OCI-LY1 (cell line): Measurements from ENCODE around the gene BLOC1S5.

ENCODE experiments used
- H2AFZ ChIP-seq: fragments of 200-600 bp; sonication (generic), shearing (Covaris generic); 2 replicates; pipeline ENCODE4 v1.6.0; 2014; ENCODE audit warnings: antibody characterized with exemption, mild to moderate bottlenecking, low read length
- H3F3A ChIP-seq: fragments of 200-600 bp; sonication (generic), shearing (Covaris generic); 2 replicates; pipeline ENCODE4 v1.6.0; 2014; ENCODE audit warnings: mild to moderate bottlenecking, antibody characterized with exemption, low read length, moderate library complexity; ENCODE audit not compliant: insufficient read depth
- H3K27ac ChIP-seq: fragments of 200-600 bp; sonication (generic); 2 replicates; pipeline ENCODE4 v1.5.1; 2014; ENCODE audit warnings: low read length, mixed run types, mild to moderate bottlenecking, low read depth; ENCODE audit not compliant: poor library complexity, severe bottlenecking
- H3K27me3 ChIP-seq: fragments of 200-600 bp; sonication (generic); 2 replicates; pipeline ENCODE4 v1.6.0; 2014; ENCODE audit warnings: antibody characterized with exemption, mild to moderate bottlenecking, low read length, moderate library complexity; ENCODE audit not compliant: insufficient read depth
- H3K36me3 ChIP-seq: fragments of 200-600 bp; sonication (generic); 2 replicates; pipeline ENCODE4 v1.6.1; 2014; ENCODE audit warnings: mild to moderate bottlenecking, antibody characterized with exemption, low read length, moderate library complexity, mixed read lengths; ENCODE audit not compliant: insufficient read depth
- H3K4me1 ChIP-seq: fragments of 200-600 bp; sonication (generic); 2 replicates; pipeline ENCODE4 v1.5.1; 2014; ENCODE audit warnings: mild to moderate bottlenecking, low read length, moderate library complexity; ENCODE audit not compliant: insufficient read depth, severe bottlenecking
- H3K4me2 ChIP-seq: fragments of 200-600 bp; sonication (generic), shearing (Covaris generic); 2 replicates; pipeline ENCODE4 v1.6.1; 2014; ENCODE audit warnings: low read length
- H3K4me3 ChIP-seq: fragments of 200-600 bp; sonication (generic); 2 replicates; pipeline ENCODE4 v1.5.1; 2014; ENCODE audit warnings: low read length, low read depth, mild to moderate bottlenecking, mixed read lengths; ENCODE audit not compliant: poor library complexity, severe bottlenecking
- H3K79me2 ChIP-seq: fragments of 200-600 bp; shearing (Covaris generic); 2 replicates; pipeline ENCODE4 v1.6.1; 2016; ENCODE audit warnings: mixed run types, low read length, mixed read lengths; ENCODE audit not compliant: insufficient read depth
- H3K9ac ChIP-seq: fragments of 200-600 bp; sonication (generic), shearing (Covaris generic); 2 replicates; pipeline ENCODE4 v1.6.1; 2014; ENCODE audit warnings: mild to moderate bottlenecking, low read length, mixed read lengths
- H3K9me2 ChIP-seq: fragments of 200-600 bp; sonication (generic), shearing (Covaris generic); 2 replicates; pipeline ENCODE4 v1.6.1; 2014; ENCODE audit warnings: low read depth, mild to moderate bottlenecking, low read length, mixed read lengths
- H3K9me3 ChIP-seq: fragments of 200-600 bp; shearing (Covaris generic); 2 replicates; pipeline ENCODE4 v1.6.1; 2014; ENCODE audit warnings: low read length, mixed read lengths
- H4K20me1 ChIP-seq: fragments of 200-600 bp; sonication (generic), shearing (Covaris generic); 2 replicates; pipeline ENCODE4 v1.6.0; 2016; ENCODE audit warnings: mild to moderate bottlenecking, low read length; ENCODE audit not compliant: insufficient read depth
- EZH2 ChIP-seq: fragments of 200-600 bp; sonication (generic), shearing (Covaris generic); IDR thresholded peaks from 2 replicates; pipeline ENCODE4 v1.8.0; 2017; ENCODE audit warnings: borderline replicate concordance, mixed run types, mild to moderate bottlenecking, antibody characterized with exemption, low read length, moderate library complexity, mixed read lengths
- TF ChIP-seq, protein P1 (sequence below): fragments of 200-600 bp; sonication (generic), shearing (Covaris generic); IDR thresholded peaks from 2 replicates; pipeline ENCODE4 v1.5.1; 2017; ENCODE audit warnings: mild to moderate bottlenecking, antibody characterized with exemption, low read length, moderate library complexity, mixed read lengths

BLOC1S5 gene

DNA sequence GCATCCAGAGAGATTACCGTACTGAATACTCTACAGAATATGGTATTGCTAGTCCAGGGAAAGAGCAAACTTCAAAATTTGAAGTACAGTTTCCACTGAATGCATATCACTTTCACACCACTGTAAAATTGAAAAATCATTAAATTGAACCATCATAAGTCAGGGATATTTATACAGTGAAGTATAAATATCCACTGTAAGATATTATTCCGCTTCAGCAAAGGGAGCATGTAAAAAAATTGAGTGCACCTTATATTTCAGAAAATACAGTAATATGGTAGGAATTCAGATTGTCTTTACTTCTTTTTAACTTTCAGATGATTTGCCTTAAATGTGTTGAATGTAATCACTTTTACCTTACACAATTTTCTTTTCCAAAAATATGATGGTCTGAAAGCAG lies 92.7 kb downstream of the BLOC1S5 start:
- Histone ChIP-seq H3K79me2 (no peaks in the 10 kb centered on the region), H3K27ac (no peak overlapping the region), H4K20me1 (no peaks in the 10 kb centered on the region), H3K9ac (no peak overlapping the region), H3K9me3 (no peaks in the 10 kb centered on the region), H3K27me3 (no peaks in the 10 kb centered on the region), H2AFZ (no peak overlapping the region), H3K4me1 (no peaks in the 10 kb centered on the region), H3K36me3 (no peaks in the 10 kb centered on the region), H3K9me2 (no peaks in the 10 kb centered on the region), H3K4me2 (no peak overlapping the region), H3K4me3 (no peak overlapping the region), H3F3A (no peaks in the 10 kb centered on the region)
- no peak for TF ChIP-seq EZH2
- TF ChIP-seq, protein P1, sequence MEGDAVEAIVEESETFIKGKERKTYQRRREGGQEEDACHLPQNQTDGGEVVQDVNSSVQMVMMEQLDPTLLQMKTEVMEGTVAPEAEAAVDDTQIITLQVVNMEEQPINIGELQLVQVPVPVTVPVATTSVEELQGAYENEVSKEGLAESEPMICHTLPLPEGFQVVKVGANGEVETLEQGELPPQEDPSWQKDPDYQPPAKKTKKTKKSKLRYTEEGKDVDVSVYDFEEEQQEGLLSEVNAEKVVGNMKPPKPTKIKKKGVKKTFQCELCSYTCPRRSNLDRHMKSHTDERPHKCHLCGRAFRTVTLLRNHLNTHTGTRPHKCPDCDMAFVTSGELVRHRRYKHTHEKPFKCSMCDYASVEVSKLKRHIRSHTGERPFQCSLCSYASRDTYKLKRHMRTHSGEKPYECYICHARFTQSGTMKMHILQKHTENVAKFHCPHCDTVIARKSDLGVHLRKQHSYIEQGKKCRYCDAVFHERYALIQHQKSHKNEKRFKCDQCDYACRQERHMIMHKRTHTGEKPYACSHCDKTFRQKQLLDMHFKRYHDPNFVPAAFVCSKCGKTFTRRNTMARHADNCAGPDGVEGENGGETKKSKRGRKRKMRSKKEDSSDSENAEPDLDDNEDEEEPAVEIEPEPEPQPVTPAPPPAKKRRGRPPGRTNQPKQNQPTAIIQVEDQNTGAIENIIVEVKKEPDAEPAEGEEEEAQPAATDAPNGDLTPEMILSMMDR: no peak

- no peaks in the 10 kb centered on the region for H3K9me2 ChIP-seq
- no peaks in the 10 kb centered on the region for H3K79me2 ChIP-seq
- H3F3A ChIP-seq: no peaks in the 10 kb centered on the region
Observed at GRCh38 chr6:7970616-7971015, 93.6 kb downstream of the BLOC1S5 start.

More at GRCh38 chr6:7970616-7971015, 93.6 kb downstream of the BLOC1S5 start:
- no peak overlapping the region for H3K4me2 ChIP-seq
- no peak overlapping the region for H3K4me3 ChIP-seq
- TF ChIP-seq EZH2: no peak
- TF ChIP-seq, protein P1: no peak
- no peak overlapping the region for H2AFZ ChIP-seq
- H3K9ac ChIP-seq: no peak overlapping the region
- no peaks in the 10 kb centered on the region for H3K27me3 ChIP-seq
- no peaks in the 10 kb centered on the region for H3K9me3 ChIP-seq
- no peak overlapping the region for H3K27ac ChIP-seq
- no peaks in the 10 kb centered on the region for H4K20me1 ChIP-seq
- H3K4me1 ChIP-seq: no peaks in the 10 kb centered on the region
- no peaks in the 10 kb centered on the region for H3K36me3 ChIP-seq
